Upper lobe of right lung (tissue), 1 donor: ENCODE measurements around the gene TNPO3. TPM values are rescaled to one million over a fixed set of nuclear protein-coding genes. Genes with fewer than 3 reads are reported as not detected.

Source experiments
- ATAC-seq: fragments of 200-7000 bp; cut with Tn5 transposase; one replicate; pipeline ENCODE4 v1.9.1; 2020; ENCODE audit warnings: mild to moderate bottlenecking, moderate library complexity
- DNase-seq: peaks from one replicate; pipeline ENCODE4 v3.0.0-alpha.2; 2020
- H3K27ac ChIP-seq: fragments of 200-600 bp; one replicate; pipeline ENCODE4 v1.8.0; 2022
- H3K27me3 ChIP-seq: fragments of 200-600 bp; one replicate; pipeline ENCODE4 v1.8.0; 2022; ENCODE audit warnings: mild to moderate bottlenecking
- H3K36me3 ChIP-seq: fragments of 200-600 bp; one replicate; pipeline ENCODE4 v1.8.0; 2022
- H3K4me1 ChIP-seq: fragments of 200-600 bp; one replicate; pipeline ENCODE4 v1.8.0; 2022
- H3K4me3 ChIP-seq: fragments of 200-600 bp; one replicate; pipeline ENCODE4 v1.8.0; 2022; ENCODE audit warnings: mild to moderate bottlenecking
- H3K9me3 ChIP-seq: fragments of 200-600 bp; one replicate; pipeline ENCODE4 v1.8.0; 2022
- CTCF ChIP-seq: fragments of 200-600 bp; IDR thresholded peaks from one replicate; pipeline ENCODE4 v1.8.0; 2022; ENCODE audit warnings: antibody characterized with exemption
- intact Hi-C: fragments of 100-400 bp; cut with DNase I; formaldehyde crosslinking; loops from one replicate; pipeline ENCODE4 v1.11.0; 2022
- total RNA-seq: library from RNA; stranded (reverse); fragmentation: NEBNext Ultra II Directional; extraction: Animal tissue kit (Norgen Biotek cat#: 25700); gene quantifications from one replicate; pipeline ENCODE4 v1.2.1, GENCODE V29; 2021
- donor health status: DM: no; HTN: yes; CAD: no; lungs with severe emphysema.

Gene TNPO3
- total RNA-seq, 1 donor from 2014 or later = 31.1 TPM

DNA sequence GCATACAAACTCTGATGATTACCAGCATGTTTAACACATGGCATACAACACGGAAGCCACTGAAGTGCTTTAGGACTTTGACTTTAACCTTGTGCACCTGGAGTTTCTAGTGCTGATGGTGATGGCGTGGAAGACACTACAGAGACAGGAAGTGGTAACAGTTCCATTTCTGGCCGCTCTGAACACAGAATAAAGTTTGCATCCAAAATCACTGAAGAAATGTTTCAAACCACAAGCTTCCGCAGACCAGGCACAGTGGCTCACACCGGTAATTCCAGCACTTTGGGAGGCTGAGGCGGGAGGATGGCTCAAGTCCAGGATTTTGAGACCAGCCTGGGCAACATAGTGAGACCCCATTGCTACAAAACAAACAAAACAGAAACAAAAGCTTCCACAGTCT is 40.3 kb upstream of the TNPO3 start:
- no peak for TF ChIP-seq CTCF
- DNase-seq = no peak
- no peaks in the 10 kb centered on the region for H3K4me1 ChIP-seq
- no peaks in the 10 kb centered on the region for H3K36me3 ChIP-seq
- ATAC-seq = no peak
- no peaks in the 10 kb centered on the region for H3K9me3 ChIP-seq
- no peak overlapping the region for H3K27ac ChIP-seq
- no peak overlapping the region for H3K4me3 ChIP-seq
- peaks cover 3% of the 10 kb centered on the region for H3K27me3 ChIP-seq
- intact Hi-C loops = no loop called here

- DNase-seq (no peak), ATAC-seq (no peak)
- no peak for TF ChIP-seq CTCF
- H3K4me3 ChIP-seq = no peak overlapping the region
- no peaks in the 10 kb centered on the region for H3K4me1 ChIP-seq
- no peaks in the 10 kb centered on the region for H3K36me3 ChIP-seq
- intact Hi-C loops = no loop called here
- H3K9me3 ChIP-seq = no peaks in the 10 kb centered on the region
- H3K27me3 ChIP-seq = peaks cover 3% of the 10 kb centered on the region
- H3K27ac ChIP-seq = no peak overlapping the region
Measured at GRCh38 chr7:129094501-129094900, 39.6 kb upstream of the TNPO3 start.

DNA sequence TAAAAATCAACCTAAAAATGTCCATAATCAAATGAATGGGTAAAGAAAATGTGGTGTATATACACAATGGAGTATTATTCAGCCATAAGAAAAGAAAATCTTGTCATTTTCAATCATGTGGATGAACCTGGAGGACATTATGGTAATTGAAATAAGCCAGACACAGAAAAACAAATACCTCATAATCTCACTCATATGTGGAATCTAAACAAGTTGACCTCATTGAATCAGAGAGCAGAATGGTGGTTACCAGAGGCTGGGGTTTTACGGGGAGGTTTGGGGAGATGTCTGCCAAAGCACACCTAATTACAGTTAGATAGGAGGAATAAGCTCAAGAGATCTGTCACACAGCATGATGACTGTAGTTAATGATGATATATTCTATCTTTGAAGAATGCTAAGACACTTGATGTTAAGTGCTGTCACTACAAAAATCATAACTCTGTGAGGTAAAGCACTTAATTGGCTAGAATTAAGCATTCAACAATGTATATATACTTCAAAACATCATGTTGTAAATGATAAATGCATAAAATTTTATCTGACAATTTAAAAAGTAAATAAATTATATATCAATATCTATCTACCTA is 39.1 kb upstream of the TNPO3 start:
- H3K36me3 ChIP-seq = no peaks in the 10 kb centered on the region
- ATAC-seq = no peak
- no peak overlapping the region for H3K4me3 ChIP-seq
- no peak for TF ChIP-seq CTCF
- no peak overlapping the region for H3K27ac ChIP-seq
- H3K4me1 ChIP-seq = no peaks in the 10 kb centered on the region
- intact Hi-C loops = no loop called here
- no peak for DNase-seq
- H3K9me3 ChIP-seq = no peaks in the 10 kb centered on the region
- peaks cover 3% of the 10 kb centered on the region for H3K27me3 ChIP-seq

- peak; percentile 89 for DNase-seq
- intact Hi-C loops = no loop called here
- no peak overlapping the region for H3K27ac ChIP-seq
- H3K4me3 ChIP-seq = no peak overlapping the region
- H3K36me3 ChIP-seq = no peaks in the 10 kb centered on the region
- ATAC-seq = peak; percentile 97
- no peaks in the 10 kb centered on the region for H3K9me3 ChIP-seq
- H3K4me1 ChIP-seq = no peaks in the 10 kb centered on the region
- peaks cover 3% of the 10 kb centered on the region for H3K27me3 ChIP-seq
- TF ChIP-seq CTCF = peak; percentile 98
Measured at GRCh38 chr7:129091484-129092002, 36.6 kb upstream of the TNPO3 start.

- intact Hi-C loops = no loop called here
- DNase-seq = no peak
- no peak for TF ChIP-seq CTCF
Measured at GRCh38 chr7:129090300-129090907, 35.5 kb upstream of the TNPO3 start.

More at GRCh38 chr7:129090300-129090907, 35.5 kb upstream of the TNPO3 start:
- no peaks in the 10 kb centered on the region for H3K9me3 ChIP-seq
- no peaks in the 10 kb centered on the region for H3K4me1 ChIP-seq
- ATAC-seq = peak; percentile 64
- H3K4me3 ChIP-seq = no peak overlapping the region
- no peaks in the 10 kb centered on the region for H3K36me3 ChIP-seq
- H3K27me3 ChIP-seq = peaks cover 9% of the 10 kb centered on the region
- no peak overlapping the region for H3K27ac ChIP-seq
